HUES64 (cell line): Measurements from ENCODE around the gene PRELID3B.
"Not testable (repeated sequence)": the region's sequence is repeated elsewhere in the genome, so short reads cannot be mapped to it uniquely, and the experiment has no call there.

Experiments
- H3K27ac ChIP-seq: 2 replicates; pipeline ENCODE4 v1.7.0; 2013; ENCODE audit warnings: low read depth, low read length, inconsistent platforms
- H3K27me3 ChIP-seq: 2 replicates; pipeline ENCODE4 v1.6.1; 2013; ENCODE audit warnings: mild to moderate bottlenecking, low read length; ENCODE audit not compliant: insufficient read depth
- H3K36me3 ChIP-seq: 2 replicates; pipeline ENCODE4 v1.6.1; 2013; ENCODE audit warnings: mild to moderate bottlenecking, low read length; ENCODE audit not compliant: insufficient read depth
- H3K4me1 ChIP-seq: 2 replicates; pipeline ENCODE4 v1.6.1; 2013; ENCODE audit warnings: mild to moderate bottlenecking, low read length, moderate library complexity; ENCODE audit not compliant: insufficient read depth
- H3K4me3 ChIP-seq: 2 replicates; pipeline ENCODE4 v1.5.1; 2013; ENCODE audit warnings: mild to moderate bottlenecking, low read length, moderate library complexity
- H3K9ac ChIP-seq: 2 replicates; pipeline ENCODE4 v1.6.1; 2013; ENCODE audit warnings: mild to moderate bottlenecking, low read depth, low read length
- H3K9me3 ChIP-seq: 2 replicates; pipeline ENCODE4 v1.6.1; 2013; ENCODE audit warnings: low read depth, low read length; ENCODE audit not compliant: insufficient read depth
- WGBS: fragments of 150-250, 120-280 bp; methylation state at CpG from one replicate; pipeline ENCODE4 v1.1.7; 2013; ENCODE audit warnings: missing lambda C conversion rate; 5-methylcytosine and 5-hydroxymethylcytosine counted together

The PRELID3B gene

GRCh38 chr20:59048681-59049030 is 6.1 kb upstream of the PRELID3B start:
- Histone ChIP-seq H3K27me3 (peaks cover 28% of the 10 kb centered on the region), H3K9ac (no peak overlapping the region), H3K4me1 (no peaks in the 10 kb centered on the region), H3K9me3 (no peaks in the 10 kb centered on the region), H3K27ac (no peak overlapping the region), H3K4me3 (no peak overlapping the region), H3K36me3 (no peaks in the 10 kb centered on the region)
- 87% methylated on average over 2 of the region's 2 CpGs for WGBS

DNA sequence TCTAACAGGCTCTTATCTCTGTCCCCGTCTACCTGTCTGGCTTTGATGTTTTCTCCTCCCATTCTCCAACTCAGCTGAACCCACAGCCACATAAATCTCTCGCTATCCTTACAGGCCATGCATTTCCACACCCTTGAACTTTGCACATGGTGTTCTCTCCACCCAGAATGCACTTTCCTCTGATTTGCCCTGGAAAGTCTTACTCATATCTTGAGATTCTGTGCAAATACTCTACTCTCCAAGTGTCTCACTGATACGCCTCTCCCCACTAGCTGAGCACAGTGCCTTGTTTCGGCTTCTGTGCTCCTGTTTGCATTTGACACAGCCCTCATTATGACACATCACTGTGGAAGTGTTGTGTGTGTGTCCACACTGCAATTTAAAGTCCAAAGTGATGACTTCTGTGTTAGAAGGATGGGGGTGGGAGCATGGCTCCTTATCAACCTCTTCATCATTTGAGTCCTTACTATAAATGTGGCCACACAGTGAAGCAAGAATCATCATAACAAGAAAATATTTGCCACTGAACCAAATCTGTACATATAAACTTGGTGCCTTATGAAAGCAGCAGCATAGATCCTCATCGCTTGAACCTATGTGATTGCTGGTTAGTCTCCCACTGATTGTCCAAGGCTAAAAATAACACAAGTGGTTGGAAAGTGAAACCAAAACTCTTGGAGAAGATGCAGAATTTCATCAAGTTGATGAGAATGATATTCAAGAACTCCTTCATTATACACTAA is 5.5 kb upstream of the PRELID3B start:
- no peak overlapping the region for H3K4me3 ChIP-seq
- no peak overlapping the region for H3K9ac ChIP-seq
- H3K9me3 ChIP-seq: no peaks in the 10 kb centered on the region
- H3K4me1 ChIP-seq: peaks cover 3% of the 10 kb centered on the region; the same call in 1 of the 2 replicates
- H3K27me3 ChIP-seq: peaks cover 26% of the 10 kb centered on the region
- H3K27ac ChIP-seq: no peak overlapping the region
- H3K36me3 ChIP-seq: no peaks in the 10 kb centered on the region
- WGBS: 89% methylated on average over 5 of the region's 5 CpGs

DNA sequence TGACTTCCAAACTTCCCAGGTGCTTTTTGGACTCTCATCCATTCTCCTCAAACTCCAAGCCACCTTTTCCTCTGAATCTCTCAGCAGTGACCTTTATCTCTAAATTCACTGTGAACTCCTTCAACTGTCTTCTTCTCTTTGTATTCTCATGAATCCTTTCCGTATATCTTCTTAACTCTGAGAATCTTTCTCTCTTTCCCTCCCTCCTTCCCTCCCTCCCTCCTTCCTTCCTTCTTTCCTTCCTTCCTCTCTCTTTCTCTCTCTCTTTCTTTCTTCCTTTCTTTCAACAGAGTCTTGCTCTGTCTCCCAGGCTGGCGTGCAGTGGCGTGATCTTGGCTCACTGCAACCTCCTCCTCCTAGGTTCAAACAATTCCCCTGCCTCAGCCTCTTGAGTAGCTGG is 4.3 kb upstream of the PRELID3B start:
- H3K36me3 ChIP-seq: no peaks in the 10 kb centered on the region
- H3K4me1 ChIP-seq: peaks cover 6% of the 10 kb centered on the region; the same call in 1 of the 2 replicates
- H3K27me3 ChIP-seq: peaks cover 26% of the 10 kb centered on the region
- H3K9me3 ChIP-seq: no peaks in the 10 kb centered on the region
- H3K4me3 ChIP-seq: no peak overlapping the region
- H3K27ac ChIP-seq: no peak overlapping the region
- WGBS: 92% methylated on average over 3 of the region's 3 CpGs
- H3K9ac ChIP-seq: no peak overlapping the region

GRCh38 chr20:59044796-59045195 is 2.2 kb upstream of the PRELID3B start:
- Histone ChIP-seq H3K27ac (no peak overlapping the region), H3K27me3 (peaks cover 20% of the 10 kb centered on the region), H3K36me3 (peaks cover 5% of the 10 kb centered on the region; the same call in 1 of the 2 replicates), H3K9ac (no peak overlapping the region), H3K4me3 (no peak overlapping the region), H3K4me1 (peaks cover 9% of the 10 kb centered on the region; the same call in 1 of the 2 replicates), H3K9me3 (no peaks in the 10 kb centered on the region)
- 85% methylated on average over 3 of the region's 3 CpGs for WGBS

DNA sequence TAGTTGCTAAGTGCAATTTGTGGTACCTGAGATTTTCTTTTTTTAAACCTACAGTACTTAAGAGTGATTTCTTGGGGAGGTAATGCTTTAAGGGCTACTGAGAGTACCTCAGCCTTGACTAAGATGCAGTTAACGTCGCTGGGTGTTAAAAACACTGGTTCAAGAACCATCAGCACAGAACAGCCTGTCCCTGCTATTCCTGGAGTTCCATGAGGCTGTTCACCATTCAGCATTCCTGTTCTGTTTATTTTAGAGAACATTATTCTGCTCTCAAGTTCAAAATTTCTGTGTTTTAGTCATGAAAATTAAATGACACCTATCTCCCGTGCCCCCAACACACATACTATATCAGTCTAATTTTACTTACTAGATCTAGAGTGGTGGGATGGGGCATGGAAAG is 1.7 kb upstream of the PRELID3B start:
- Histone ChIP-seq H3K27ac (no peak overlapping the region), H3K36me3 (peaks cover 5% of the 10 kb centered on the region; the same call in 1 of the 2 replicates), H3K9ac (no peak overlapping the region), H3K4me1 (peaks cover 9% of the 10 kb centered on the region; the same call in 1 of the 2 replicates), H3K9me3 (no peaks in the 10 kb centered on the region), H3K4me3 (no peak overlapping the region), H3K27me3 (peaks cover 15% of the 10 kb centered on the region)
- WGBS: 89% methylated on average over 2 of the region's 3 CpGs

DNA sequence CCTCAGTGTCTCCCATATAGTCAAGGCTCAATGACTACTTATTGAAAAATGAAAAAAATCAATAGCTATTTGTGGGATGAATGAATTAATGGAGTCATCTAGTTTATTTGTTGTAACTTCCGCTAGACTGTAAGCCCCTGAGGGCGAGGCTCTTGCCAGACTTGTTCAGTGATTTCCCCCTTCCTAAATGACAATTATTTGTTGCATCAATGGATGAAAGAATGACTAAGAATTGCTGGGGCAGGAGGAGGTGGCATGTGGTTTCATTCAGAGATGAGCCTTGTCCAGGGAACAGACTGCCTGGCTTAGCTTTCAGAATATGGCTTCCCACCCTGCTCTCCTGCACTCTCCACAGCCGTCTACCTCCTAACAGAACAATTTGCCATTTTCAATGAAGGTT is 1.1 kb upstream of the PRELID3B start:
- peaks cover 15% of the 10 kb centered on the region; the same call in 1 of the 2 replicates for H3K27me3 ChIP-seq
- H3K27ac ChIP-seq: no peak overlapping the region
- H3K36me3 ChIP-seq: peaks cover 5% of the 10 kb centered on the region; the same call in 1 of the 2 replicates
- peaks cover 9% of the 10 kb centered on the region; the same call in 1 of the 2 replicates for H3K4me1 ChIP-seq
- WGBS: 98% methylated on average over 3 of the region's 3 CpGs
- no peaks in the 10 kb centered on the region for H3K9me3 ChIP-seq
- no peak overlapping the region for H3K4me3 ChIP-seq
- no peak overlapping the region for H3K9ac ChIP-seq

DNA sequence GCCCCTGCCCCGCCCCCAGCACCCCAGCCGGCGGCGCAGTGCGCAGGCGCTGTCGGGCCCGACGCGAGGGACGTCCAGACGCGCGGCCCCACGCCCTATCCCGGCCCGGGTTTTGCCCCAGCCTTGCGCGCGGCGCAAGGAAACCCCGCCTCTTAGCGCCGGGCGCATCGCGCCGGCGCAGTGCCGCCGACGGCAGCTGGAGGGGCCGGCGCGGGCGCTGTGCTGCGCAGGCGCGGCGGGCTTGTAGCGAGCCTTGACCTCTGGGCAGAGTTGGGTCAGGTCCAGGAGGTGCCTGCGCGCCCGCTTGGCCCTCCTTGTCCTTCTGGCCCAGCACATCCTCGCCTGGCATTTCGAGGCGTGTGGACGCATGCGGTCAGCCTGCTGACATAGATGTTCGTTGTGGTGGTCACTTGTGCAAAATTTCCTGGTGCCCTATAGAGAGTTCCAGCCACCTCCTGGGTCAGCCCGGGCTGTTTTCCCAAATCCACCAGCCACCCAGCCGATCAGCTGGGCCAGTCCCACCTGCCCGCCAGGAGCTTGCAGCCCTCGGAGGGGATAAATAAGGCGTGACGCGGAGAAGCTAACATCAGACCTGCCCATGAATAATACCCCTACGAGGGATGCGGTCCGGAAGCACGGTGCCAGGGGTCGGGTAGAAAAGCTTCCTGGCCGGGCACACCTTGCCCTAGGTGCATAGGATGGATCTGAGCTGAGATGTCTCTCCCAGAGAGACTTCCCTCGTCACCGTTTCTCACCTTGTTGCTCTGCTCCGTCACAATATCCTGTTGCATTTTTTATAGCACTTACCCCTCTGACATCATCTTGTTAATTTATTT is 428 bp upstream of the PRELID3B start:
- Histone ChIP-seq H3K27ac (no peak overlapping the region; the same call in 1 of the 2 replicates), H3K36me3 (peaks cover 9% of the 10 kb centered on the region), H3K4me1 (peaks cover 9% of the 10 kb centered on the region; the same call in 1 of the 2 replicates), H3K9me3 (no peaks in the 10 kb centered on the region), H3K27me3 (peaks cover 10% of the 10 kb centered on the region; the same call in 1 of the 2 replicates), H3K4me3 (peak overlapping the region; percentile 77), H3K9ac (peak overlapping the region; percentile 58; the same call in 1 of the 2 replicates)
- WGBS: 24% methylated on average over 66 of the region's 66 CpGs

DNA sequence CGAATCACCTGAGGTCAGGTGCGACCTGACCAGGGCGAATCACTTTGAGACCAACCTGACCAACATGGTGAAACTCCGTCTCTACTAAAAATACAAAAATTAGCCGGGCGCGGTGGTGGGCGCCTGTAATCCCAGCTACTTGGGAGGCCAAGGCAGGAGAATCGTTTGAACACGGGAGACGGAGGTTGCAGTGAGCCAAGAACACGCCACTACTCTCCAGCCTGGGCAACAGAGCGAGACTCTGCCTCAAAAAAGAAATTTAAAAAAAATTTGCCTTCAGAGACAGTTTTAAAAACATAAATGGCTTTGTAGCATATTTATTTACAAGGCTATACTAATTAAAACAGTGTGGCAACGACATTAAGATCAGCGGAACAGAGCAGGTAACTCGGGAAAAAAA is 1.1 kb downstream of the PRELID3B start:
- not testable (repeated sequence) for H3K4me1 ChIP-seq, H3K9me3 ChIP-seq, H3K27me3 ChIP-seq, H3K9ac ChIP-seq, H3K27ac ChIP-seq
- Histone ChIP-seq H3K4me3 (peak overlapping the region; percentile 77), H3K36me3 (peaks cover 25% of the 10 kb centered on the region)
- 95% methylated on average over 16 of the region's 16 CpGs for WGBS

DNA sequence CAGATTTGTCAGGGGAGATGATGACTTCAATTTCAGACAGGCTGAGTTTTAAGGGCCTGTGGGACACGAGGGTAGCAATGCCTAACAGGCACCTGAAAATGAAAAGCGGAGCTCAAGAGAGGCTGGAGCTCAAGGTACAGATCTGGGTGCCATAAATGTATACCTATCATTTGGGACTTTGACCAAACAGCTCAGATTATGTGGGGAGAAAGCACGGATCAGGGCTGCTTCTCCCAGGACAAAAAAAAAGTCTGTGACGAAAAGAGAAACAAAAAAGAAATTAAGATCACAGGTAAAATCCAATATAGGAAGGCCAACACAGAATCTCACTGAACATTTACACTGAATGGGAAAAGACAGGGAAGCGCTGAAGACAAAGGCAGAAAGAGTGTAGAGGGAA is 1.9 kb downstream of the PRELID3B start:
- H3K4me3 ChIP-seq: no peak overlapping the region
- no peak overlapping the region for H3K9ac ChIP-seq
- peaks cover 33% of the 10 kb centered on the region for H3K36me3 ChIP-seq
- H3K27ac ChIP-seq: no peak overlapping the region
- peaks cover 9% of the 10 kb centered on the region; the same call in 1 of the 2 replicates for H3K4me1 ChIP-seq
- H3K27me3 ChIP-seq: no peaks in the 10 kb centered on the region; the same call in 1 of the 2 replicates
- WGBS: 94% methylated on average over 5 of the region's 5 CpGs
- H3K9me3 ChIP-seq: no peaks in the 10 kb centered on the region

DNA sequence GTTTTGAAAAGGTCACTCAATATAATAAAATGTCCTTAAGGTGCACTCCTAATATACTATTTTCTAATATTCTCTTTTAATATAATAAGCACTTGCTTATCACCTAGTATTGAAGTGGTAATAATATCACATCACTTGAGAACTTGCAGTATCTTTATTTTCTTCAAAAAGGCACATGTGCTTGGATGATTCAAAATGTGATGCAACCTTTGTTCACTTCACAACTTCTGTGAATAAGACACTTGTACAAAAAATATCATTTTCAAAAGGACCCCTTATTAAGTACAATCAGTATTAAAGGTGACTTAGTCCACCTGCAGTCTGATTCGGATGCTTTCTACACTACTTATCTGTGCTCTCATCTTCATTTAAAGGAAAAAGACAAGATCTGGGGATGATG is 3.4 kb downstream of the PRELID3B start:
- Histone ChIP-seq H3K4me3 (no peak overlapping the region), H3K9ac (no peak overlapping the region), H3K4me1 (peaks cover 9% of the 10 kb centered on the region; the same call in 1 of the 2 replicates), H3K27me3 (no peaks in the 10 kb centered on the region; the same call in 1 of the 2 replicates), H3K36me3 (peaks cover 47% of the 10 kb centered on the region), H3K9me3 (no peaks in the 10 kb centered on the region), H3K27ac (no peak overlapping the region)
- 93% methylated on average over 1 of the region's 1 CpG for WGBS

GRCh38 chr20:59037386-59037785 is 5.2 kb downstream of the PRELID3B start:
- Histone ChIP-seq H3K27me3 (no peaks in the 10 kb centered on the region), H3K27ac (no peak overlapping the region), H3K36me3 (peaks cover 55% of the 10 kb centered on the region), H3K9ac (no peak overlapping the region), H3K4me1 (0 out of 2 replicates have a peak, but pooled peaks cover 4% of the 10 kb centered on the region), H3K9me3 (no peaks in the 10 kb centered on the region), H3K4me3 (no peak overlapping the region)
- 96% methylated on average over 12 of the region's 12 CpGs for WGBS
